ENCODE data around the gene EDAR.

Gene EDAR

DNA sequence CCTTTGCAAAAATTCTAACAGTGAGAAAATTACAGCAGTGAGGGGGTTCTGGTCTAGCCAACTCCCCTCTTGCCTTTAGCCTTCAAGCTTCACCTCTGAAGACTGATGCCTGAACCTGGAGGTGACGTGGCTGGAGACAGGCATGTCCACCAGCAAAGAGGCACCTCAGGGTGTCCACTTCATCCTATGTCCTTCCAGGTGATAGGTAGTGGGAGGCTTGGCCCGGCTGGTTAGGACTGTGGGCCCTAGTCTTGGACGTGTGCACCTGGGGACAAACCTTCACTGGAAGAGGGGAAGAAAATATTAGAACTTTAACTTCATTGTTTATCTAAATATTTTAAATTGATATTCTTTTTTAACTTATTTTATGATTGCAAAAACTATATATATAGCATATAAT lies 35.5 kb upstream of the EDAR start:
- no peak overlapping the region for H3K4me3 ChIP-seq (replicated peaks; ENCODE audit: insufficient read depth, low read length)
- peaks cover 3% of the 10 kb centered on the region for H3K27me3 ChIP-seq (ENCODE audit: insufficient read depth, poor library complexity, severe bottlenecking)
- DNase-seq (ENCODE audit: low read depth in 1 of 2, low spot score in 1 of 2) = no peak
- TF ChIP-seq POLR2AphosphoS5 (IDR thresholded peaks at IDR 0.05; ENCODE audit: low read depth) (no peak), GABPA (IDR thresholded peaks at IDR 0.05; ENCODE audit: low read depth) (no peak), CTCF (IDR thresholded peaks at IDR 0.05; ENCODE audit: insufficient read depth, low read length) (no peak), SPI1 (IDR thresholded peaks at IDR 0.05; ENCODE audit: borderline replicate concordance, low read depth) (no peak), REST (IDR thresholded peaks at IDR 0.05; ENCODE audit: insufficient replicate concordance, low read depth) (no peak)
- H3K27ac ChIP-seq (replicated peaks) = no peak overlapping the region

- Histone ChIP-seq H3K27me3 (ENCODE audit: insufficient read depth, poor library complexity, severe bottlenecking) (peaks cover 3% of the 10 kb centered on the region), H3K4me3 (replicated peaks; ENCODE audit: insufficient read depth, low read length) (no peak overlapping the region), H3K27ac (replicated peaks) (no peak overlapping the region)
- DNase-seq (ENCODE audit: low read depth in 1 of 2, low spot score in 1 of 2) = no peak
- TF ChIP-seq SPI1 (IDR thresholded peaks at IDR 0.05; ENCODE audit: borderline replicate concordance, low read depth) = no peak
- no peak for TF ChIP-seq CTCF (IDR thresholded peaks at IDR 0.05; ENCODE audit: insufficient read depth, low read length)
- TF ChIP-seq REST (IDR thresholded peaks at IDR 0.05; ENCODE audit: insufficient replicate concordance, low read depth) = no peak
- TF ChIP-seq POLR2AphosphoS5 (IDR thresholded peaks at IDR 0.05; ENCODE audit: low read depth) = no peak
- TF ChIP-seq GABPA (IDR thresholded peaks at IDR 0.05; ENCODE audit: low read depth) = no peak
Measured at GRCh38 chr2:109021895-109022300, 32.9 kb upstream of the EDAR start.

- no peak overlapping the region for H3K27ac ChIP-seq (replicated peaks)
- TF ChIP-seq REST (IDR thresholded peaks at IDR 0.05; ENCODE audit: insufficient replicate concordance, low read depth) = no peak
- TF ChIP-seq GABPA (IDR thresholded peaks at IDR 0.05; ENCODE audit: low read depth) = no peak
- TF ChIP-seq CTCF (IDR thresholded peaks at IDR 0.05; ENCODE audit: insufficient read depth, low read length) = no peak
- TF ChIP-seq POLR2AphosphoS5 (IDR thresholded peaks at IDR 0.05; ENCODE audit: low read depth) = no peak
- no peak for TF ChIP-seq SPI1 (IDR thresholded peaks at IDR 0.05; ENCODE audit: borderline replicate concordance, low read depth)
- peaks cover 3% of the 10 kb centered on the region for H3K27me3 ChIP-seq (ENCODE audit: insufficient read depth, poor library complexity, severe bottlenecking)
- H3K4me3 ChIP-seq (replicated peaks; ENCODE audit: insufficient read depth, low read length) = no peak overlapping the region
- DNase-seq (ENCODE audit: low read depth in 1 of 2, low spot score in 1 of 2) = no peak
Measured at GRCh38 chr2:109020217-109020637, 31.2 kb upstream of the EDAR start.
